PC-3 (cell line): ENCODE data around the gene DHX34.

Experiments used
- CTCF ChIP-seq: fragments of 300-600 bp; sonication (generic); conservative IDR thresholded peaks from 2 replicates; pipeline ENCODE4 v1.5.1; 2017; ENCODE audit warnings: antibody characterized with exemption, low read depth, mild to moderate bottlenecking, low read length
- EZH2 ChIP-seq: fragments of 300-600 bp; sonication (generic); IDR thresholded peaks from one replicate; pipeline ENCODE4 v1.6.1; 2017; ENCODE audit warnings: antibody characterized with exemption, mild to moderate bottlenecking, low read length; ENCODE audit not compliant: unreplicated experiment
- EZH2phosphoT487 ChIP-seq: fragments of 300-600 bp; sonication (generic); IDR thresholded peaks from 2 replicates; pipeline ENCODE4 v1.6.1; 2018; ENCODE audit warnings: mild to moderate bottlenecking, antibody characterized with exemption, low read length, borderline replicate concordance

DNA sequence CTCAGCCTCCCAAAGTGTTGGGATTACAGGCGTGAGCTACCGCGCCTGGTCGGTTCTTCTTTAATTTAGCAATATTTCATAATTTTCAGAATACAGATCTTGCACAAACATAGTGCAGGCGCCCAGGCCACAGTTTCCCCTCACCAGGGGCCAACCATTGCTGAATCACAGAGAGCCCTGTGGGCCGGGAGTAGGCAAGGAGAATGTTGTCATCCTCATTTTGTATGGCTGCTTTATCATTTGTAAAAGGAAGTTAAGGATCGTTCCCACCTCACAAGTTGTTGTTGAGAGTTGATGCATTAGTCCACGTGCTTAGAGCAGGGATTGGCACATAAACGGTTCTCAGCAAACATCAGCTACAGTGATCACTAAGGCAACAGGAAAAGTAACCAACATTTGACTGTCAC lies 40.0 kb downstream of the DHX34 start:
- TF ChIP-seq CTCF (no peak), EZH2 (no peak), EZH2phosphoT487 (no peak)
